Measurements from ENCODE around the gene KIF14.

DNA sequence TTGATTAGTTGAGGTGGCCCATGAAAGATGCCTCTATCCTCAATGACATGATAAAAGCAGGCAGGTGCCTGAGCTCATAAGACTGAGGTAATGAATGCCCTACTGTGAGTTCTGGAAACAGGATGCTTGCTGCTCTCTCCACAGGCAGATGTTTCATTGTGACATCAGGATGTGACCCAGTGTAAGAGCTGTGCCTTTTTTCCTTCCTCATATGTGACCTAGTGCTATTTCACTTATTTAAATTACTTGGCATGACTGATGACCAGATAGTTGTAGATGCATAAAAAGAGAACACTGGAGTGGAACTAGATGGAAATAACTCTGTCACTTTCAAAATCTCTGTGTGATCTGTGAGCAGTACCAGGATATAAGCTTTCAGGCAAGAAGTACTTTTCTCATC lies 31.9 kb downstream of the KIF14 start:
- TF ChIP-seq EZH2 (IDR thresholded peaks at IDR 0.05; ENCODE audit: borderline replicate concordance, low read depth, low read length, poor library complexity, severe bottlenecking): no peak
- TF ChIP-seq, protein P1, sequence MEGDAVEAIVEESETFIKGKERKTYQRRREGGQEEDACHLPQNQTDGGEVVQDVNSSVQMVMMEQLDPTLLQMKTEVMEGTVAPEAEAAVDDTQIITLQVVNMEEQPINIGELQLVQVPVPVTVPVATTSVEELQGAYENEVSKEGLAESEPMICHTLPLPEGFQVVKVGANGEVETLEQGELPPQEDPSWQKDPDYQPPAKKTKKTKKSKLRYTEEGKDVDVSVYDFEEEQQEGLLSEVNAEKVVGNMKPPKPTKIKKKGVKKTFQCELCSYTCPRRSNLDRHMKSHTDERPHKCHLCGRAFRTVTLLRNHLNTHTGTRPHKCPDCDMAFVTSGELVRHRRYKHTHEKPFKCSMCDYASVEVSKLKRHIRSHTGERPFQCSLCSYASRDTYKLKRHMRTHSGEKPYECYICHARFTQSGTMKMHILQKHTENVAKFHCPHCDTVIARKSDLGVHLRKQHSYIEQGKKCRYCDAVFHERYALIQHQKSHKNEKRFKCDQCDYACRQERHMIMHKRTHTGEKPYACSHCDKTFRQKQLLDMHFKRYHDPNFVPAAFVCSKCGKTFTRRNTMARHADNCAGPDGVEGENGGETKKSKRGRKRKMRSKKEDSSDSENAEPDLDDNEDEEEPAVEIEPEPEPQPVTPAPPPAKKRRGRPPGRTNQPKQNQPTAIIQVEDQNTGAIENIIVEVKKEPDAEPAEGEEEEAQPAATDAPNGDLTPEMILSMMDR (conservative IDR thresholded peaks at IDR 0.05; ENCODE audit: low read depth, low read length): no peak
